ENCODE results near the gene VDAC2. TPM values are rescaled to one million over a fixed set of nuclear protein-coding genes. Genes with fewer than 3 reads are reported as not detected.

The VDAC2 gene
- total and polyA plus RNA-seq, 2 donors (not counting 1 experiment from before 2014, with no cell fraction given), result 49.2 to 83.6 TPM

- Mint-ChIP-seq H3K27ac (peak overlapping the region; percentile 80), H3K9me3 (ENCODE audit: insufficient read depth) (no peaks in the 10 kb centered on the region), H3K4me3 (peak overlapping the region; percentile 52), H3K27me3 (no peaks in the 10 kb centered on the region), H3K4me1 (peaks cover 20% of the 10 kb centered on the region)
- CTCF ChIA-PET, result interaction anchor here (0.8 to 1.4 kb wide), 4 partner anchors 20 to 27 kb away, joined by 3 read pairs; partner anchors contain the start of gene COMTD1
- no peak overlapping the region for H2AFZ ChIP-seq (ENCODE audit: insufficient read depth, low read depth, low read length, poor library complexity, severe bottlenecking)
- WGBS (ENCODE audit: insufficient coverage), result 94% methylated on average over 2 of the region's 4 CpGs
- no peak for DNase-seq
- H3K9ac ChIP-seq (ENCODE audit: low read length), result no peak overlapping the region
- H3K27ac ChIP-seq (ENCODE audit: low read length in 2 of 2), result no peak overlapping the region
- POLR2A ChIA-PET, result no interaction called here
- peaks cover 25% of the 10 kb centered on the region for H3K79me2 ChIP-seq (ENCODE audit: control insufficient read depth, insufficient read depth, low read length)
- no peak for ATAC-seq (ENCODE audit: low read depth)
- no peak overlapping the region for H3K4me3 ChIP-seq (ENCODE audit: control extremely low read depth in 1 of 5, extremely low read depth in 1 of 5, insufficient read depth in 1 of 5, low read depth in 2 of 5, low read length in 4 of 5)
- TF ChIP-seq CTCF (IDR thresholded peaks at IDR 0.05) (no peak), EZH2 (IDR thresholded peaks at IDR 0.05; ENCODE audit: borderline replicate concordance, insufficient read depth, low read depth, low read length, poor library complexity, severe bottlenecking) (no peak)
- no peak overlapping the region for H3K4me2 ChIP-seq (replicated peaks; ENCODE audit: low read depth, low read length, poor library complexity, severe bottlenecking)
- intact Hi-C loops (cut with micrococcal nuclease), result no loop called here
- no peaks in the 10 kb centered on the region for H3K27me3 ChIP-seq (replicated peaks in 1 of 4; ENCODE audit: control extremely low read depth in 1 of 4, control insufficient read depth in 3 of 4, insufficient read depth in 4 of 4, low read length in 3 of 4)
- H3K4me1 ChIP-seq (ENCODE audit: control insufficient read depth in 2 of 2, insufficient read depth in 2 of 2, low read length in 2 of 2), result peaks cover 12 to 20% of the 10 kb centered on the region in 2 donors
- H3K36me3 ChIP-seq (replicated peaks in 1 of 2; ENCODE audit: control extremely low read depth in 1 of 2, control insufficient read depth in 1 of 2, extremely low read depth in 1 of 2, insufficient read depth in 2 of 2, low read length in 1 of 2), result no peaks in the 10 kb centered on the region
- H3K9me3 ChIP-seq (ENCODE audit: control extremely low read depth in 1 of 3, control insufficient read depth in 2 of 3, insufficient read depth in 1 of 3, low read length in 2 of 3), result no peaks in the 10 kb centered on the region
- H4K20me1 ChIP-seq (ENCODE audit: control insufficient read depth, insufficient read depth, low read length, poor library complexity, severe bottlenecking), result peaks cover 12% of the 10 kb centered on the region
Observed at GRCh38 chr10:75208181-75208580, 2.4 kb upstream of the VDAC2 start.

GRCh38 chr10:75209086-75209920, 1.3 kb upstream of the VDAC2 start:
- Histone ChIP-seq H3K4me3 (ENCODE audit: control extremely low read depth in 1 of 5, extremely low read depth in 1 of 5, insufficient read depth in 1 of 5, low read depth in 2 of 5, low read length in 4 of 5) (peak overlapping the region; percentile 84 to 98 (median 93)), H3K9me3 (ENCODE audit: control extremely low read depth in 1 of 3, control insufficient read depth in 2 of 3, insufficient read depth in 1 of 3, low read length in 2 of 3) (no peaks in the 10 kb centered on the region), H3K27ac (ENCODE audit: low read length in 2 of 2) (peak overlapping the region; percentile 97 to 100), H3K9ac (ENCODE audit: low read length) (peak overlapping the region; percentile 98), H3K27me3 (replicated peaks in 1 of 4; ENCODE audit: control extremely low read depth in 1 of 4, control insufficient read depth in 3 of 4, insufficient read depth in 4 of 4, low read length in 3 of 4) (no peaks in the 10 kb centered on the region), H3K4me1 (ENCODE audit: control insufficient read depth in 2 of 2, insufficient read depth in 2 of 2, low read length in 2 of 2) (peaks cover 12 to 20% of the 10 kb centered on the region in 2 donors), H3K4me2 (replicated peaks; ENCODE audit: low read depth, low read length, poor library complexity, severe bottlenecking) (peak overlapping the region; percentile 83), H4K20me1 (ENCODE audit: control insufficient read depth, insufficient read depth, low read length, poor library complexity, severe bottlenecking) (peaks cover 12% of the 10 kb centered on the region), H2AFZ (ENCODE audit: insufficient read depth, low read depth, low read length, poor library complexity, severe bottlenecking) (peak overlapping the region; percentile 88), H3K36me3 (replicated peaks in 1 of 2; ENCODE audit: control extremely low read depth in 1 of 2, control insufficient read depth in 1 of 2, extremely low read depth in 1 of 2, insufficient read depth in 2 of 2, low read length in 1 of 2) (peaks cover 4 to 6% of the 10 kb centered on the region in 2 experiments), H3K79me2 (ENCODE audit: control insufficient read depth, insufficient read depth, low read length) (peaks cover 32% of the 10 kb centered on the region)
- no peak for TF ChIP-seq EZH2 (IDR thresholded peaks at IDR 0.05; ENCODE audit: borderline replicate concordance, insufficient read depth, low read depth, low read length, poor library complexity, severe bottlenecking)
- TF ChIP-seq CTCF (IDR thresholded peaks at IDR 0.05), result no peak
- Mint-ChIP-seq H3K27ac (peak overlapping the region; percentile 98), H3K4me1 (peaks cover 24% of the 10 kb centered on the region), H3K9me3 (ENCODE audit: insufficient read depth) (no peaks in the 10 kb centered on the region), H3K27me3 (no peaks in the 10 kb centered on the region), H3K4me3 (peak overlapping the region; percentile 95)
- CTCF ChIA-PET, result interaction anchor here (0.7 to 5.3 kb wide), 5 partner anchors 14 to 25 kb away, joined by 3 to 100 read pairs (median 13); partner anchors contain the start of gene COMTD1
- intact Hi-C loops (cut with micrococcal nuclease), result no loop called here
- POLR2A ChIA-PET, result interaction anchor here (0.7 to 2.6 kb wide), 5 partner anchors 11 to 98 kb away, joined by 3 to 27 read pairs (median 5); partner anchors contain the start of genes COMTD1 and SAMD8
- no peak for ATAC-seq (ENCODE audit: low read depth)
- WGBS (ENCODE audit: insufficient coverage), result 95% methylated on average over 10 of the region's 16 CpGs
- no peak for DNase-seq

Measured in B cell (primary cell).